Measurements from ENCODE around the gene FOXO3B. TPM values are rescaled to one million over a fixed set of nuclear protein-coding genes. Genes with fewer than 3 reads are reported as not detected.
"Not testable (repeated sequence)": the region's sequence is repeated elsewhere in the genome, so short reads cannot be mapped to it uniquely, and the experiment has no call there.

The FOXO3B gene
- total and polyA plus RNA-seq, 2 experiments from 2014 or later: 7.5 to 8.1 TPM

DNA sequence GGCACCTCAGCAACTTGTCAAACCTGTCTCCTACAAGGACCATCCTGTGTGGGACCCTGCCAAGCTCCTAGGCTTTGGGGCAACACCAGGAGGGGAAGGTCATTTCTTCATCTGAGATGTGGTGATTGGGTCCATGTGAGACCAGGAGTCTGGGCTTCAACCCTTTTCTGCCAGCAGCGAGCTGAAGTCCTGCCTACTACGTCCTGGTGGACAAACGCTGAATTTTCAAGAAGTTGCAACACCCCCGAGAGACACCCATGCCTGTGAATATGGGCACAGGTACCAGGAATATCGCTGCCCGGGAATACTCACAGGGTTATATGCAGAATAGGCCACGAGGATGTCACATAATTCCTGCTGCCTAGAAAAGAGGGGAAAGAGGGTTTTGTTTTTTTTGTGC, 45.9 kb downstream of the FOXO3B start:
- H3K9me3 ChIP-seq (ENCODE audit: low read depth); H3K4me2 ChIP-seq; H3K4me1 ChIP-seq (ENCODE audit: insufficient read depth); H3K27ac ChIP-seq; DNase-seq (ENCODE audit: low spot score); H3K9me2 ChIP-seq (replicated peaks; ENCODE audit: insufficient read depth); H3K79me2 ChIP-seq; H4K20me1 ChIP-seq (ENCODE audit: insufficient read depth, poor library complexity, severe bottlenecking); H3K27me3 ChIP-seq; H2AFZ ChIP-seq; H3K36me3 ChIP-seq (replicated peaks; ENCODE audit: insufficient read depth, low read depth); H3K4me3 ChIP-seq: not testable (repeated sequence)
- 89% methylated on average over 7 of the region's 7 CpGs for WGBS (ENCODE audit: low lambda C conversion rate, missing lambda C conversion rate)

DNA sequence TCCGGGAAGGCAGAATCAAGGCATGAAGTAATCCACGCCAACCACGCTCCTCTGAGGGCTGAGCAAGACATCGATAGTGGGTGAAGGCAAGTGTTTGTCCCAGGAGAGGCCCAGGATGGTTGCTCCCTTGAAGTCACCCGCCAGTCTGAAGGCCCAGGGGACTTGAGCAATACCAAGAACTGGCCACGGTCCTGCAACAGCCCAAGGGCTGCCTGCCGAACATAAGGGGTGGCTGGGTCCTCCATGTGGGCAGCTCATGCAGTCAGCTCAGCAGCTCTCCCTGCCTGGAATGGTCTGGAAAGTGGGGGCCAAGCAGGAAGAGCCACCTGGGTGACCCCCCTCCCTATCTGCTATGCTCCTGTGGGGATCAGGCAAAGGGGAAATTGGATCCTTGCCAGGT, 46.3 kb downstream of the FOXO3B start:
- H3K36me3 ChIP-seq (replicated peaks; ENCODE audit: insufficient read depth, low read depth); H3K4me2 ChIP-seq; H2AFZ ChIP-seq; DNase-seq (ENCODE audit: low spot score); H3K4me3 ChIP-seq; H3K4me1 ChIP-seq (ENCODE audit: insufficient read depth); H4K20me1 ChIP-seq (ENCODE audit: insufficient read depth, poor library complexity, severe bottlenecking); H3K9me2 ChIP-seq (replicated peaks; ENCODE audit: insufficient read depth); H3K9me3 ChIP-seq (ENCODE audit: low read depth); H3K79me2 ChIP-seq; H3K27me3 ChIP-seq; H3K27ac ChIP-seq: not testable (repeated sequence)
- 90% methylated on average over 7 of the region's 7 CpGs for WGBS (ENCODE audit: low lambda C conversion rate, missing lambda C conversion rate)

DNA sequence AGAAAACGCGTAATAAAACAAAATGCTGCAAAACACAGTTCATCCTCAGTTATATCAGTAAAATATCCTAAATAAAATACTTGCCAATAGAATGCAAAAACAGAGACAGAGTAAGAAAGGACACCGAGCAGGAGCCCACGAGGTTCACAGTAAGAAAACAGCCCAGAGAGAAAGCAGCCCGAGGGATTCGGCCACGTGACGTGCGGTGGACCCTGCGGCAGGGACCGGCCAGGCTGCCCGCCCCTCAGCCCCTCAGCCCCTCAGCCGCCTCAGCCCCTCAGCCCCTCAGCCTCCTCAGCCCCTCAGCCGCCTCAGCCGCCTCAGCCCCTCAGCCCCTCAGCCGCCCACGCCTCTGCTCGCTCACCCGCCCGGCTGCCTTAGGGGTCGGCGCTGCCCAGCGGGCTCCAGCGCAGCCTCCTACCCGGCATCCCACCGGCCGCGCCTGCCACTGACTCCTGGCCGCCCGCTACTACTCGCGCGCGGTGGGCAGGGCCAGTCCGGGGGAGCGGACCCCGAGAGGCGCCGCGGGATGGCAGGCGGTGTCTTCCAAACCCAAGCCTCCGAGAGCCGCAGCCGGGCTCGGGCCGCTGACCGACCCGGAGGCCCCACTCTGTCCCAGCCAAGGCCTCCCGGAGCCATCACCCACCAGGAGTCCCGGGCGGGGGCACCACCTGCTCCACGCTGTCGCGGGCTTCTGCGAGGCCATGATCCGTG, 47.4 kb downstream of the FOXO3B start:
- not testable (repeated sequence) for H3K9me3 ChIP-seq (ENCODE audit: low read depth); H3K36me3 ChIP-seq (replicated peaks; ENCODE audit: insufficient read depth, low read depth); DNase-seq (ENCODE audit: low spot score); H3K27me3 ChIP-seq; H3K79me2 ChIP-seq; H3K4me1 ChIP-seq (ENCODE audit: insufficient read depth); H3K4me2 ChIP-seq; H2AFZ ChIP-seq; H3K27ac ChIP-seq; H4K20me1 ChIP-seq (ENCODE audit: insufficient read depth, poor library complexity, severe bottlenecking); H3K4me3 ChIP-seq; H3K9me2 ChIP-seq (replicated peaks; ENCODE audit: insufficient read depth)
- WGBS (ENCODE audit: low lambda C conversion rate, missing lambda C conversion rate): 96% methylated on average over 21 of the region's 56 CpGs

Small RNAs within 50 kb of the gene (small RNA-seq; reads per million reads assigned to genes)
- not detected for gene AC026271.2
- gene AC026271.4: not detected

Other genes with a start within 250 kb of the FOXO3B start
- gene LGALS9C, start 205.5 kb downstream of the FOXO3B start, total RNA-seq: not detected in 2 replicates
- not detected in 2 replicates for gene LGALS9C, start 205.5 kb downstream of the FOXO3B start, polyA plus RNA-seq
- gene TBC1D28, start 37.9 kb downstream of the FOXO3B start, total RNA-seq: not detected in 2 replicates
- gene TBC1D28, start 37.9 kb downstream of the FOXO3B start, polyA plus RNA-seq: not detected in 2 replicates
- gene FBXW10, start 61.7 kb upstream of the FOXO3B start, total RNA-seq: 0.20 TPM in 1 of 2 replicates, not detected in the other
- not detected in 2 replicates for gene FBXW10, start 61.7 kb upstream of the FOXO3B start, polyA plus RNA-seq
- gene TVP23B, start 98.9 kb upstream of the FOXO3B start, total RNA-seq: 69.0 and 70.0 TPM in 2 replicates
- 51.6 and 57.2 TPM in 2 replicates for gene TVP23B, start 98.9 kb upstream of the FOXO3B start, polyA plus RNA-seq
- 49.8 and 55.7 TPM in 2 replicates for gene PRPSAP2, start 175.8 kb upstream of the FOXO3B start, total RNA-seq
- gene PRPSAP2, start 175.8 kb upstream of the FOXO3B start, polyA plus RNA-seq: 25.0 and 32.1 TPM in 2 replicates

All from hepatocyte (in vitro differentiated cells).